H1 (cell line): ENCODE data around the gene MAP7D1. TPM values are rescaled to one million over a fixed set of nuclear protein-coding genes. Genes with fewer than 3 reads are reported as not detected.

ENCODE experiments used
- NANOG ChIP-seq: IDR thresholded peaks from 2 replicates; pipeline ENCODE4 v1.6.1; 2011; ENCODE audit warnings: low read length, low read depth, mild to moderate bottlenecking, inconsistent platforms; ENCODE audit not compliant: insufficient read depth, poor library complexity, severe bottlenecking
- SIRT6 ChIP-seq: IDR thresholded peaks from one replicate; pipeline ENCODE4 v1.7.1; 2012; ENCODE audit warnings: low read length, inconsistent platforms
- SP2 ChIP-seq: IDR thresholded peaks from 2 replicates; pipeline ENCODE4 v1.6.1; 2012; ENCODE audit warnings: mild to moderate bottlenecking, low read length, inconsistent platforms
- TAF1 ChIP-seq: IDR thresholded peaks from 2 replicates; pipeline ENCODE4 v1.6.1; 2011; ENCODE audit warnings: mild to moderate bottlenecking, low read depth, low read length
- TEAD4 ChIP-seq: IDR thresholded peaks from 2 replicates; pipeline ENCODE4 v1.6.1; 2012; ENCODE audit warnings: low read depth, low read length, inconsistent platforms, mixed read lengths
- polyA plus RNA-seq, 7 experiments: library from polyadenylated mRNA; depleted of rRNA in 3 of 7; stranded (reverse) in 5 of 7; unstranded in 2 of 7; fragments of >200 nt in 5 of 7; fragments of 200-250 nt in 2 of 7; gene quantifications; 1 replicate in 5 of 7; 2 replicates in 1 of 7; 4 replicates in 1 of 7; pipeline versions ENCODE4 v1.2.1 to v1.2.3, GENCODE V29; 2011 to 2013; ENCODE audit warnings: missing spikeins in 2 of 7, mixed read lengths in 2 of 7
- total RNA-seq: library from RNA; stranded (reverse); fragmentation: NEBNext Ultra II Directional; extraction: Animal tissue kit (Norgen Biotek cat#: 25700); gene quantifications from 2 replicates; pipeline ENCODE4 v1.2.1, GENCODE V29; 2021

Gene MAP7D1
- total and polyA plus RNA-seq, 2 of the 8 experiments (the other 6 are each of a cell fraction or from before 2014, with no cell fraction given), result 18.2 to 52.4 TPM

DNA sequence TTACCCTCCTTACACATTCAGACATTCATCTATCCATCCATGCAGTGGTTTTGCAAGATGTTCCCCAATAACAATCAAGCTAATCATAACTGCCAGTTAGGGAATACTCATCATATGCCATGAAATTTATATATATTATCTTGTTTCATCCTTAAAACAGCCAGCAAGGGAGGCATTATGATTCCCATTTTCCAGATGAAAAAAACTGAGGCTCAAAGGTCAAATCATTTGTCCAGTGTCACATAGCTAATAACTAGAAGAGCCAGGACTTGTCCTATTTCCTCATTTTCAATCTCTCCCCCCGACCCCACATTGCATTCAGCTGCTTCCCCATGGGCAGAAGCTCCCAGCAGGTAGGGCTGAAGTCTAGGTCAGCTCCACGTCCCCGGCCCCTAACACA is 23.9 kb upstream of the MAP7D1 start (continued):
- no peak for TF ChIP-seq SP2
- no peak for TF ChIP-seq TEAD4
- TF ChIP-seq NANOG, result no peak
- no peak for TF ChIP-seq TAF1
- no peak for TF ChIP-seq SIRT6
